ENCODE results near the gene PTDSS2. TPM values are rescaled to one million over a fixed set of nuclear protein-coding genes. Genes with fewer than 3 reads are reported as not detected.

The PTDSS2 gene
- total and polyA plus RNA-seq, 10 donors, result 11.0 to 40.7 (median 25.7) TPM

DNA sequence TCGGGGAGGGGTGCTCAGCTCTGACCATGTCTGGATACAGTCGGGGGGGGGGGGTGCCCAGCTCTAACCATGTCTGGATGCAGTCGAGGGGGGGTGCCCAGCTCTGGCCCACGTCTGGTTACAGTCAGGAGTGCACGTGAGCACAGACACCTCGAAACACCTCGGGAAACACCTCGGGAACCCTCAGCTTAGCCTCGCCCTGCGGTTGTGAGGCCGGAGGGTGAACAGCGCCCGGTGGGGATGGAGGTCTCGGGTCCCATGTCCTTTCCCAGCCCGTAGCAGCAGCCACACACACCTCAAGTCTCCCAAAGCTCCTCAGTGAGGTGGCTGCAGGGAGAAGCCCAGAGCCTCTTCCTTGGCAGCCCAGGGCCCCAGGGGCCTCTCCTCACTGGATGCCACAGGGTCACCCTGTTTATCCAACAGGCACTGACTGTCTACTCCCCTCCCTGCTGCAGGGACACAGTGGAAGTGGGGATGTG lies 37.4 kb upstream of the PTDSS2 start:
- H3K36me3 ChIP-seq, result peaks cover 0 to 6% (median 0%) of the 10 kb centered on the region in 6 donors
- H3K27me3 ChIP-seq (replicated peaks in 1 of 7), result peaks cover 0 to 7% (median 0%) of the 10 kb centered on the region in 7 donors
- intact Hi-C loops (cut with DNase I; ENCODE audit: low total_unique reads), result no loop called here
- H3K4me1 ChIP-seq, result peaks cover 15 to 78% (median 62%) of the 10 kb centered on the region in 6 donors
- 57 to 87% (median 82%) methylated on average over 5 to 15 of the region's 15 CpGs for WGBS, 5 donors
- TF ChIP-seq POLR2A (IDR thresholded peaks at IDR 0.05), result no peak
- TF ChIP-seq, protein P1, sequence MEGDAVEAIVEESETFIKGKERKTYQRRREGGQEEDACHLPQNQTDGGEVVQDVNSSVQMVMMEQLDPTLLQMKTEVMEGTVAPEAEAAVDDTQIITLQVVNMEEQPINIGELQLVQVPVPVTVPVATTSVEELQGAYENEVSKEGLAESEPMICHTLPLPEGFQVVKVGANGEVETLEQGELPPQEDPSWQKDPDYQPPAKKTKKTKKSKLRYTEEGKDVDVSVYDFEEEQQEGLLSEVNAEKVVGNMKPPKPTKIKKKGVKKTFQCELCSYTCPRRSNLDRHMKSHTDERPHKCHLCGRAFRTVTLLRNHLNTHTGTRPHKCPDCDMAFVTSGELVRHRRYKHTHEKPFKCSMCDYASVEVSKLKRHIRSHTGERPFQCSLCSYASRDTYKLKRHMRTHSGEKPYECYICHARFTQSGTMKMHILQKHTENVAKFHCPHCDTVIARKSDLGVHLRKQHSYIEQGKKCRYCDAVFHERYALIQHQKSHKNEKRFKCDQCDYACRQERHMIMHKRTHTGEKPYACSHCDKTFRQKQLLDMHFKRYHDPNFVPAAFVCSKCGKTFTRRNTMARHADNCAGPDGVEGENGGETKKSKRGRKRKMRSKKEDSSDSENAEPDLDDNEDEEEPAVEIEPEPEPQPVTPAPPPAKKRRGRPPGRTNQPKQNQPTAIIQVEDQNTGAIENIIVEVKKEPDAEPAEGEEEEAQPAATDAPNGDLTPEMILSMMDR (IDR thresholded peaks at IDR 0.05 in 8 of 11, conservative IDR thresholded peaks at IDR 0.05 in 3 of 11), result no peak
- no peak for TF ChIP-seq POLR2AphosphoS5 (IDR thresholded peaks at IDR 0.05)
- peak overlapping the region in 5 of 8 donors; percentile 29 to 90 (median 59) for H3K27ac ChIP-seq
- H3K9me3 ChIP-seq, result no peaks in the 10 kb centered on the region
- peak overlapping the region in 5 of 8 donors; percentile 3 to 87 (median 66) for H3K4me3 ChIP-seq
- peak; percentile 72 for DNase-seq

- TF ChIP-seq POLR2AphosphoS5 (IDR thresholded peaks at IDR 0.05), result peak in 1 of 3 donors; percentile 43
- TF ChIP-seq POLR2A (IDR thresholded peaks at IDR 0.05), result no peak
- intact Hi-C loops (cut with DNase I; ENCODE audit: low total_unique reads), result no loop called here
- no peaks in the 10 kb centered on the region for H3K9me3 ChIP-seq
- peak overlapping the region in 5 of 8 donors; percentile 3 to 87 (median 66) for H3K4me3 ChIP-seq
- peaks cover 15 to 76% (median 61%) of the 10 kb centered on the region in 6 donors for H3K4me1 ChIP-seq
- peak; percentile 71 for DNase-seq
- H3K36me3 ChIP-seq, result peaks cover 0 to 6% (median 0%) of the 10 kb centered on the region in 6 donors
- H3K27ac ChIP-seq, result peak overlapping the region in 5 of 8 donors; percentile 29 to 90 (median 59)
- H3K27me3 ChIP-seq (replicated peaks in 1 of 7), result peaks cover 0 to 8% (median 0%) of the 10 kb centered on the region in 7 donors
- WGBS, 5 donors, result 22 to 39% (median 31%) methylated on average over 13 to 14 of the region's 14 CpGs
Measured at GRCh38 chr11:413120-414081, 36.7 kb upstream of the PTDSS2 start.

DNA sequence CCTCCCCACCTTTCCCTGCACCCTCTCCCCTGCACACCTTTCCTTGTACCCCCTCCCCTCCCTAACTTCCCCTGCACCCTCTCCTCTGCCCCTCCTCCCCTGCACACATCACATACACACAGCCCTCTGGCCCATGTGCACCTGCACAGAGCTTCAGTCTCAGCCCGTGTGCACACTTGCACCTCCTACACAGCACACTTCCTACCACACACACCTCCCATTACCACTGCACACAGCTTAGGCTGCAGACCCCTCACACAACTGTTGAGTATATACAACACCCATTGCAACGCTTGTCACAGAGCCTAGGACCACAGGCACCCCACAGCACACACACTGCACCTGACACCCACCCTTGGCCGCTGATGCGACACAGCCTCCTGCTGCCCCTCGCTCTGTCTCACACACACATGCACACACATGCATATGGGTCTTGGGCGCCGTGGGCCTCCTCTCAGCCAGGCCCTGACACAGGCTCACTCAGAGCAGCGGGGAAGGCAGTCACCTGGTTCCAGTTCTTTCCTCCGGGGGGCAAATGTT lies 35.7 kb upstream of the PTDSS2 start:
- Histone ChIP-seq H3K36me3 (peaks cover 0 to 4% (median 0%) of the 10 kb centered on the region in 6 donors), H3K27me3 (replicated peaks in 1 of 7) (peaks cover 0 to 8% (median 0%) of the 10 kb centered on the region in 7 donors), H3K27ac (peak overlapping the region in 6 of 8 donors; percentile 51 to 93 (median 88)), H3K4me3 (peak overlapping the region; percentile 32 to 87 (median 63)), H3K9me3 (no peaks in the 10 kb centered on the region), H3K4me1 (peaks cover 15 to 67% (median 57%) of the 10 kb centered on the region in 6 donors)
- WGBS, 5 donors, result 4 to 14% (median 11%) methylated on average over 9 of the region's 9 CpGs
- peak; percentile 70 for DNase-seq
- TF ChIP-seq POLR2A (IDR thresholded peaks at IDR 0.05) (no peak), POLR2AphosphoS5 (IDR thresholded peaks at IDR 0.05) (no peak)
- TF ChIP-seq, protein P1 (IDR thresholded peaks at IDR 0.05 in 8 of 11, conservative IDR thresholded peaks at IDR 0.05 in 3 of 11), result no peak
- intact Hi-C loops (cut with DNase I; ENCODE audit: low total_unique reads), result no loop called here

GRCh38 chr11:415640-416041 lies 34.4 kb upstream of the PTDSS2 start:
- DNase-seq, result peak; percentile 78
- Histone ChIP-seq H3K4me3 (peak overlapping the region; percentile 57 to 87 (median 65)), H3K27ac (peak overlapping the region; percentile 76 to 93 (median 88)), H3K27me3 (replicated peaks in 1 of 7) (peaks cover 0 to 8% (median 0%) of the 10 kb centered on the region in 7 donors), H3K36me3 (no peaks in the 10 kb centered on the region), H3K9me3 (no peaks in the 10 kb centered on the region), H3K4me1 (peaks cover 10 to 57% (median 48%) of the 10 kb centered on the region in 6 donors)
- intact Hi-C loops (cut with DNase I; ENCODE audit: low total_unique reads), result no loop called here
- WGBS, 5 donors, result 31 to 48% (median 34%) methylated on average over 5 of the region's 5 CpGs
- TF ChIP-seq, protein P1 (IDR thresholded peaks at IDR 0.05 in 8 of 11, conservative IDR thresholded peaks at IDR 0.05 in 3 of 11), result no peak
- TF ChIP-seq POLR2A (IDR thresholded peaks at IDR 0.05), result no peak
- TF ChIP-seq POLR2AphosphoS5 (IDR thresholded peaks at IDR 0.05), result no peak
